Epidermal melanocyte (primary cell): ENCODE data around the gene PLA1A.

Source experiments
- DNase-seq: peaks from one replicate; pipeline ENCODE4 v3.0.0; 2011; ENCODE audit warnings: low spot score; ENCODE audit not compliant: insufficient read length

The PLA1A gene

DNA sequence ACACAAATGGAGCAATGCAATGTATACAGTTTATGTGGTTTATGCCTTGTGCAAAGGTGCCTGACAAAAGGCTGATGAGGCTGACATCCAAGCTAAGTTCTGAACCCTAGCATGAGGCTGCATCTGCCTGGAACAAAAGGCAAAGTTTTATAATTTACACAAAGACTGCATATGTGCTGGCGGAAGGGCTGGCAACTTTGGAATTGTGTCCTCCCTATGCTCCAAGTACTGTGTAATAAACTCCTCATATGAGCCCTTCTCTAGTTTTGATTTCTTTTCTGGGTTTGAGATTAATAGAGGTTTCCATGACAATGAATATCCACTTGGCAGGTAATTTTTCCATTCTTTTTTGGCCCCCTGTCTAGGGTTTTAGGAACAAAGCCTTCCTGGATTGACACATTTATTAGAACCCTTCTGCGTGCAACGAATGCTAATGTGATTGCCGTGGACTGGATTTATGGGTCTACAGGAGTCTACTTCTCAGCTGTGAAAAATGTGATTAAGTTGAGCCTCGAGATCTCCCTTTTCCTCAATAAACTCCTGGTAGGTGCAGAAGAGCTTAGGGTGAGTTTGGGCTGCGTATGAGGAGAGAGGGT is 10.8 kb downstream of the PLA1A start:
- DNase-seq, result no peak

DNA sequence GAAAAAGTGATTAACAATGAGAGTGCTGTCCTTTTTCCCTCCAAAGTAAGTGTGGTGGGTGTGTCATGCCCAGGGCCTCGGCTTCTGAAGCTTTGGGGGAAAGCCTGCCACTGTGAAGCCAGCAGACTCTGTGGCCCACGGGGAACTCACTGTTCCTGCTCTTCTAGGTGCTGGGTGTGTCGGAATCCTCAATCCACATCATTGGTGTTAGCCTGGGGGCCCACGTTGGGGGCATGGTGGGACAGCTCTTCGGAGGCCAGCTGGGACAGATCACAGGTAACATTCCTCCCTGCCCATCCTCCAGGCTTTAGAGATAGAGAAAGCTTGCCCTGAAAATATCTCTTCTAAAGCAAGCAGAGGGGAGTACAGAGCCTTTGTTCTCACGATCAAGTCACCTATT is 11.6 kb downstream of the PLA1A start:
- no peak for DNase-seq

DNA sequence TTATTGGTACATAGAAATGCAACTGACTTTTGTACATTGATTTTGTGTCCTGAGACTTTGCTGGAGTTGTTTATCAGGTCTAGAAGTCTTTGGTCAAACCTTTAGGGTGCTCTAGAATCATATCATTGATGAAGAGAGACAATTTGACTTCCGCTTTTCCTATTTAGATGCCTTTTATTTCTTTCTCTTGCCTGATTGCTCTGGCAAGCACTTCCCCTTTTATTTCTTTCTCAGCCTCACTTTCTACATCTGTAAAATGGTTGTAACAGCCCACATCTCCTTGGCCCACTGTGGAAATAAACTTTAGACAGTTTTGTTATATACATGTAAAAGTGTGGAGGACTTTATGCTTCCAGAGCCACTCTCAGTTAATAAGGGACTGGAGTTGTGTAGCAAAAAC is 14.0 kb downstream of the PLA1A start:
- DNase-seq, result no peak

DNA sequence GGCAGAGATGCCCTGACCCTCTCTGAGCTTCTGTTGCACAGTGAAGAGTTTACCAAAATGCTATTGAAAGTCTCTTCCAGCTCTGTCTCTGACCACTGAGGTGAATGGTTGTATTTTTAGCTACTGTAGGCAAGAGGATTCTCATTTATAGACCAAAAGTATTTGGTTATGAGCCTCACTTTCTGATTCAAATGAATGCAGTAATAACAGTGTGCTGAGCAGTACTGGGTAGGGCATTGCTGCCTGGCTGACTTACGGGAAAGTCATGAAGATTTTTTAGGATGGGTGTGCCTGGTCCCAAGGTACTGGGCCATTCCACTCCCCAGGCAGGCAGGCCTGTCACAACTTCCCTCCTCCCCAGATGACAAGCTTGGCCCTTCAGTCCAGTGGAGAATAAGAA is 15.5 kb downstream of the PLA1A start:
- DNase-seq, result no peak

DNA sequence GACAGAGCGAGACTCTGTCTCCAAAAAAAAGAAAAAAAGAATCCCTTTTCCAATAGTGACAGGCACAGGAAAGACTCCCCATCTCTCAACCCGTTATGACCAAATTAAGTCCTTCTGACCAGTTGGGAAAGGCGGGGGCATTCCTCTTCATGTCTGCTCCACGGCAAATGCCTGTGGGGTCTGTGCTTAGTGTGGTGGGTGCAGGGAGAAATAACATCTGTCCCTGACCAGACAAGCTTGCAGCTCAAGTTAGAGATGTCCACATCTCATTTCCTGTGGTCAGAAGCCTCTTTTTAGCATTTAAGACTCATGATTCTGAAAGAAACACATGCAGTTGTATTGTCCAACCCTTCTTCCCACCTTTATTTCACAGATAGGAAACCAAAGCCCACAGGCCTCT is 16.2 kb downstream of the PLA1A start:
- DNase-seq, result no peak

- DNase-seq, result no peak
Measured at GRCh38 chr3:119616056-119616455, 18.4 kb downstream of the PLA1A start.

- DNase-seq, result no peak
Measured at GRCh38 chr3:119619094-119619493, 21.4 kb downstream of the PLA1A start.

- no peak for DNase-seq
Measured at GRCh38 chr3:119620899-119621298, 23.2 kb downstream of the PLA1A start.

GRCh38 chr3:119624002-119624720 is 26.5 kb downstream of the PLA1A start:
- no peak for DNase-seq

DNA sequence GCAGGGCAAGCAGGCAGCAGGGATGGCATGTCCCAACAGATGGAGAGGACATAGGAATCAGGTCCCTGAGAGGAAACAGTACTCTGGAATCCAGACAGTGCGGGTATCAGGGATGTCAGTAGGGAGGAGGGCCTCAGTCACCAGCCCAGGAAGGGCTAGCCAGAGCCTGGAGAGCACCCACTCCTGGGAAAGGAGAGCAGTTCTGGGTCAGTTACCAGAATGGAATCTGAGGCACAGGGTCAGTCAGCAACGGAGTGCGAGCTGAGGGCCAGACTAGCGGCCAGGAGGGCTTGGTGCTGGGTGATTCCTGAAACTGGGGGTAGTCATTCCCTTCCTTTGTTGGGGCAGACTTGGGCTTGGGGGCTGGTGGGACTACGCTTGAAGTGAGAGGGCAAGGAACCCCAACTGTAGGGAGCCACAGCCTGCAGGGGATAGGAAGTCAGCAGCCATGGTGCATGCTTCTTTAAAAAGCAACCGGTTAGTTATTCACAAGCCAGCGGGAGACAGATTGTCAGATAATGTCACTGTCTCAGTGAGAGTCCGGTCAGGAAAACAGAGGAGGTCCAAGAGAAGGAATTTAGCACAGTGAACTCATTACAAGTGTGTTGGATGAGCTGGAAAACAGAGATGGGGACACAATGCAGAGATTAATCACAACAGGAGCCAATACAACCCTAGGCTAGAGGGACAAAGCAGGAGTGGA is 27.9 kb downstream of the PLA1A start:
- no peak for DNase-seq

GRCh38 chr3:119626196-119626595 is 28.5 kb downstream of the PLA1A start:
- DNase-seq, result no peak

GRCh38 chr3:119627461-119627860 is 29.8 kb downstream of the PLA1A start:
- DNase-seq, result no peak

GRCh38 chr3:119628390-119628789 is 30.7 kb downstream of the PLA1A start:
- DNase-seq, result no peak

DNA sequence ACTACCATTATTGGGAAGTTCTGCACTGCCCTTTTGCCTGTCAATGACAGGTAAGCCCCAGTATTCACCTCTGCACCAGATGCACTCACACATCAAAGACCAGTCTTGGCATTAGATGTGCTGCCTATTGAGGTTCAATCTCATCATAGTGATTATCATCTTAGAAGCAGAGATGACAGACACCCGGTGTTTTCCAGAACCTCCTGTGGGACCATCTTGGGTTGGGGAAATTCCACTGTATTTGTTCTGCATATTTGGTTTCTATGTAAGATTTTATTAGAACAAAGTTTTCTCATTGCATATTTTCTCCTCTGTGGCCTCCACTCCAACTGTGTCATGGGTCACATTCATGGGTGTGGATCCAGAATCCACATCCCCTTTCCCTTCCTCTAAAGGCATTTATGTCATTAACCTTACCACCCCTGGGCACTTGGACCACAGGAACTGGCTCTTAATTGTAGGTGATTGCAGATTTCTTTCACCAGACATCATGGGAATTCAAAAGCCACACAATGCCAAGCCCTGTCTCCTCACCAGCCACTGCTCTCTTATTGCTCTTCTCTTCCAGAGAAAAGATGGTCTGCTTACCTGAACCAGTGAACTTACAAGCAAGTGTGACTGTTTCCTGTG is 31.2 kb downstream of the PLA1A start:
- no peak for DNase-seq

DNA sequence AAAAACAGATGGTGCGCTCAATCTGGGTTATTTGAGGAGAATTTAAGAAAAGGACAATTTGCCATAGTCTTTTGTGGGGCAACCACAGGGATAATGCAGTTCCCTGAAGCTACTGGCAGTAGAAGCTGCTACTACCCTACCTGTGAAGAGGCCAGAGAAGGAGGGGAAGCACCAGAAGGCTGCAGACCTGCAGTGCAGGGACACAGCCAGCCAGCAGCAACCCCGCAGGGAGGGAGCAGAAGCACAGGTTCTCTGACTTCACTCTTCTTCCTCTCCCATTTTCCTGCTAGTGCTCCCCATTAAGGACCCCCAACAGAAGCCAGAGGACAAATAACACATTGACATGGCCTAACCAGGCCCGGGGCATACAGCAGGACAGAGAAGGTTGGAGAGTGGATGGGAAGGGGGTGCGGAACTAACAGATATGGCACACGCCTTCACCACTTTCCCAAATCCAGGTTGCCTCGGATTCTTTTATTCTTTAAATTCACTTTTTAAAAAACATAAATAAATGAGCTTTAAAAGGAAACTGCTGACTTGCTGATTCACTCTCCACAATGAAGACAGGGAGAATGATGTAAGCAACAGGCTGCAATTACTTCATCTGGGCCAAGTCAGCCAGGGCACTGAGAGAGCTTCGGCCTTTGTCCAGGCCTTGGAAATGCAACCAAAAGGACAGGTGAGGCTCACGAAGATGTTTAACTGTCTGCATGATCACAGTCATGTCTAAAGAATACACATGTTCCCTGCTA is 32.6 kb downstream of the PLA1A start:
- DNase-seq, result no peak

DNA sequence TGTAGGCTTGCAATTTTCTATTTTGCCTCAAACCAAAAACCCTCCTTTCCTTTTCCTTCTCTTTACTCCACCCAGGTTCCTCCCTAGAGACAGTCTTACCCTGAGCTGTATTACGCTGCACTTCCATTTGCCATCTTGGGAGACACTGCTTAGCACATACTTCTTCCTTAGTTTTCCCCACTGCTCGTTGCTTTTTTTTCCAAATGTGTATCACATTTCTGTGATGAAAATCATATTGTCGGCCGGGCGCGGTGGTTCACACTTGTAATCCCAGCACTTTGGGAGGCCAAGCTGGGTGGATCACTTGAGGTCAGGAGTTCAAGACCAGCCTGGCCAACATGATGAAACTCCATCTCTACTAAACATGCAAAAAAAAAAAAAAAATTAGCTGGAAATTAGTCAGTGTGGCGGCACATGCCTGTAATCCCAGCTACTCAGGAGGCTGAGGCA is 33.2 kb downstream of the PLA1A start:
- DNase-seq, result no peak

DNA sequence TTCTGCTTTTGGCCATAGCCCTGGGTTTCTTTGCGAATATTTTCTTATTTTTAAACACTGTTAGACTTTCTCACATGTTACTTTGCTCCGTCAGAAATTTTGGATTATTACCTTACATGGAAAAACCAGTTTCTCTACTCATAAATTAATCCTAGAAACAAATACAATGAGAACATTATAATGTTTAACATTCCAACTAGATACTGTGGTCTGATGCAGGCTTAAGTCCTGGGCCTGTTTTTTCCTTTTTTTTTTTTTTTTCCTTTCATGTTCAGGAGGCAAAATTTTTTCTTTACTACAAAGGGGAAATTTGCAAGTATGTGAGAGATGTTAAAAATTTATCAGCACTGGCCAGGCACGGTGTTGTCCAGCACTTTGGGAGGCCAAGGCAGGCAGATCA is 33.8 kb downstream of the PLA1A start:
- no peak for DNase-seq

DNA sequence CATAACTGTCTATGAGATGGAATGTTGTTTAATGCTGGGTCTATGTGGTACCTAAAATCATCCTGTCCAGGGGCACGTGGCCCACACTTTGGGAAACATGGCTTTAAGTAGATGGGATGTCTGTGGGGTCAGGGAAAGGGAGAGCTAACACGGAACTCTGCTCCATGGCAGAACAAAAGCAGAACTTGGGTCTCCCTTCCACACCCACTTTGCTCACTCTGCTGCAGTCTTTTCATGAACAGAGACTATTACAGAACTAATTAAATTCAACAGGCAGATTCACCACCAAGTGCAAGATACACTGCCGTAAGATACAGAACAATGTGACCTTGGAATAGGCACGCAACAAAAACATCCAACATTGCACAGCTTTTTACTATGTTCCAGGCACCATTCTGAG is 34.5 kb downstream of the PLA1A start:
- DNase-seq, result no peak

DNA sequence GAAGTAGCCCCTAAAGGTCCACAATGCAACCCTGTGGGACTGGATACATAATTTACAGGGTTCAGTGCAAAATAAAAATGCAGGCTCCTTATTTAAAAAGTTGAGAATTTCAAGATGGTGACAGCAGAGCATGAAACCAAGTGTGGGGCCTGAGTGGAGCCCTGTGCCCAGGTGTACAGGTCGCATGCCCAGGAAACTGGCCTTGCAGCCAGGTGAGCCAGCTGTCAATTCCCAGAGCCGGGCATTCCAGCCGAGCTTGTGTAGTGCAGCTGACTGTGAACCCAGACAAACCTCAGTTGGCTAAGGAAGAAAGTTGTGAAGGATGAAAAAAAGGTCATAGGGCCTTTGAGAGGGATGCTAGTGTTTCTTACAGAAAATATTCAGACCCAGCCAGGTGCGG is 35.1 kb downstream of the PLA1A start:
- no peak for DNase-seq

- no peak for DNase-seq
Measured at GRCh38 chr3:119635719-119636118, 38.0 kb downstream of the PLA1A start.

GRCh38 chr3:119636249-119636648 is 38.6 kb downstream of the PLA1A start:
- DNase-seq, result no peak
